OCI-M2 (cell line): ENCODE data around the gene TMEM248.
"Not testable (repeated sequence)": the region's sequence is repeated elsewhere in the genome, so short reads cannot be mapped to it uniquely, and the experiment has no call there.

ENCODE experiments used
- DNase-seq: peaks from one replicate; lab custom pipeline; 2025; ENCODE audit not compliant: unreplicated experiment; lab: John Stamatoyannopoulos, UW

The TMEM248 gene

DNA sequence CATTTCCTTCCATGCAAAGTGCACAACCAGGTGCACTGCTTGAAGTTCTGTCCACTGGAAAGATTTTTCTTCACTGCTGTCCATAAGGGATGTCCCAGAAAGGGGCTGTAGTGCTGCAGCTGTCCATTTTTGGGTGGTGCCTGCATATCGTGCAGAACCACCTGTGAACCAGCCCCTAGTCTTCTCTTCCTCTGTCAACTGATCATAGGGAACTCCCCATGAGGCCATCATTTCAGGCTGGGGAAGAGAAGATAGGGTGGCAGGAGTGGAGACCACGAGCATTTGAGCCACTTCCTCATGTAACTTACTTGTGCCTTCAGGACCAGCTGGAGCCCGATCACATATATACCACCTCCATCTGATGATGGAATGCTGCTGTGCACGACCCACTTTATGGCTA lies 12.4 kb upstream of the TMEM248 start:
- not testable (repeated sequence) for DNase-seq

DNA sequence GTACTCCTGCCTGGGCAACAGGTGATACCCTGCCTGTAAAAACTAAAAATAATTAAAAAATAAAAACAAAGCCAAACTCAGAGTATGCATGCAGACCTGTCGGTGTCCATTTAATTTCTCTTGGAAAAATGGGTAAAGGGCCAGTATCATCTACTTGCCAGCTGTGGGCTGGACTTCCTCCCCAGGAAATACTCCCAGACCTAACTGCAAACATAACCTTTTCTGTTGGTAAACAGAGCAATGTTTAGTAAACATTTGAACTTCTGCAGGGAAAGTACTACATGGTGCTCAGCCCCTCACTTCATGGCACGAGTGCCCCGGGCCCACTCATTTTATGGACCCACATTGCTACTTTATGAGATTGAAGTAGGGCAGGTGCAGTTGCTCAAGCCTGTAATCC lies 10.2 kb upstream of the TMEM248 start:
- no peak for DNase-seq

DNA sequence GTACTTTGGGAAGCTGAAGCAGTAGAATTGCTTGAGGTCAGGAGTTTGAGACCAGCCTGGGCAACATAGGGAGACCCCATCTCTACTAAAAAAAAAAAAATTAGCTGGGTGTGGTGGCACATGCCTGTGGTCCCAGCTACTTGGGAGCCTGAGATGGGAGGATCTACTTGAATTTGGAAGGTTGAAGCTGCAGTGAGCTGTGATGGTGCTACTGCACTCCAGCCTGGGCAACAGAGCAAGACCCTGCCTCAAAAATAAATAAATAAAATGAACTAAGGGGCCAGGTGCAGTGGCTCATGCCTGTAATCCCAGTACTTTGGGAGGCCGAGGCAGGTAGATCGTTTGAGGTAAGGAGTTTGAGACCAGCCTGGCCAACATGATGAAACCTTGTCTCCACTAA lies 9.8 kb upstream of the TMEM248 start:
- DNase-seq: not testable (repeated sequence)

DNA sequence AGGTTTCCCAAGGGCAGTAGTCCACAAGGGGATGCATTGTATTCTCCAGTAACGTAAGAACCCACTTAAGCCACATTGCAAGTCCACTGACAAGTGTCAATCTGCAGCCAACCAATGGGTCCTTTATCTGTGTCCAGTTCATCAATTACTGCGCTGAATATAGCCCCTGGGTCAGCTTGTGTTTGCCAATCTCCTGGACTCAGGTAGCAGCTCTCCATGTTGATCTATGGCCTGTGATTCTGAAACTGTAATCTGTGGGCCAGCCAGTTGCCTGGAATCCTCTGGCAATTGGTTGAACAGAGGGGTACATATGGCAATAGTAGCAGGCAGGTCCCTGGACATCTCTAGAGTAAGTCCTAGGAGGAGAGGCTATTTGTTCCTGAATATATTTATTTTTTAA lies 8.8 kb upstream of the TMEM248 start:
- DNase-seq: no peak

DNA sequence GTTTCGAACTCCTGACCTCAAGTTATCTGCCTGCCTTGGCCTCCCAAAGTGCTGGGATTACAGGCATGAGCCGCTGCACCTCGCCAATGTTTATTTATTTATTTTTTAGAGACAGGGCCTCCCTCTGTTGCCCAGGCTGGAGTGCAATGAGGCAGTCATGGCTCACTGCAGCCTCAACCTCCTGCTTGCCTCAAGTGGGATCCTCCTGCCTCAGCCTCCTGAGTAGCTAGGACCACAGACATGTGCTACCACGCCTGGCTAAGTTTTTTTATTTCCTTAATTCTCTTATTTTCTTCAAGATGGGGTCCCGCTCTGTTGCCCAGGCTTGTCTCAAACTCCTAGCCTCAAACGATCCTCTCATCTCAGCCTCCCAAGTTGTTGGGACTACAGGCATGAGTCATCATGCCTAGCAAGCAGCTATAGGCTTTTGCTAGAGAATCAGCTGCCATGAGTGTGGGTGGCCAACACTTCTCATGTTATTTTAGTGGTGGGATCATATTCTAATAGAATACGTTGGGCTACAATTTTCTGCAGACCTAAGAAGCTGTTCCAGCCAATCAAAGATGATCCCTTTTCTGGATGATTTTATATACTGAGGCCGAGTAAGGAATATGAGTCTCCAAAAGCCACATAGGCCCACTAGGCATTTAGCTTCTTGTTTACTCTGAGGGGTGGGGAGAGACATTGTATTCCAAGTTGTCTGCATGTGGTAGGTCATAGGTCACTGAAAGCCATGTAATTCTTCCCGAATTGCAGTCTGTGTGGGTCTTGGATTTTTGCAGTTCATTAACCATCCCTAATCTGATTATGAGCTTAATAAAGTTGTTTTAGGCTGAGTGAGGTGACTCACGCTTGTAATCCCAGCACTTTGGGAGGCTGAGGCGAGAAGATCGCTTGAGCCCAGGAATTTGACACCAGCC lies 7.6 kb upstream of the TMEM248 start:
- DNase-seq: no peak

DNA sequence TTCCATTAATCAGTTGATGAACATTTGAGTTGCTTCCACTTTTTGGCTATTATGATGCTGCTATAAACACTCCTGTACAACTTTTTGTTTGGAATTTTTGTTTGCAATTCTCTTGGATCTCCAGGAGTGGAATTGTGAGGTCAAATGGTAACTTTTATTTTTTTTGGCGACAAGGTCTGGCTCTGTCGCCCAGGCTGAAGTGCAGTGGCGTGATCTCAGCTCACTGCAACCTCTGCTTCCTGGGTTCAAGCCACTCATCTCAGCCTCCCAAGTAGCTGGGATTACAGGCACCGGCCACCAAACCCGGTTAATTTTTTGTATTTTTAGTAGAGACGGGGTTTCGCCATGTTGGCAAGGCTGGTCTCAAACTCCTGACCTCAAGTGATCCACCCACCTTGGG lies 3.1 kb upstream of the TMEM248 start:
- DNase-seq: not testable (repeated sequence)

DNA sequence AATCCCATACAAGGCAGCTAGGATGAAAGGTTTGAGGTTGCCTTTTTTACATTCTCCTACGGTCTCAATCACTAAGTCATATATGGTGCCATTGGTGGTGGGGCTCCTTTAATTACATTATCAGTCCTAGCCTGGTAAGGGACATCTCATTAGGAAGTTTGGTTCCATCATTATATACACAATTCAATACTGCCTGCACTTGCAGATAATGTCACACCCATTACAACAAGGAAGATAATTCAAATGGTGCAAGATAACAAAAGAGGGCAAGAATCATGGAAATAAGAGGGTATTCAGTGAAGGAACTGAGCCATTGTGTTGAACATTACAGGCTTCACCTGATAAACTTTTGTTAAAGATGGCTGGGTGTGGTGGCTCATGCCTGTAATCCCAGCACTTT lies 1.7 kb upstream of the TMEM248 start:
- no peak for DNase-seq

DNA sequence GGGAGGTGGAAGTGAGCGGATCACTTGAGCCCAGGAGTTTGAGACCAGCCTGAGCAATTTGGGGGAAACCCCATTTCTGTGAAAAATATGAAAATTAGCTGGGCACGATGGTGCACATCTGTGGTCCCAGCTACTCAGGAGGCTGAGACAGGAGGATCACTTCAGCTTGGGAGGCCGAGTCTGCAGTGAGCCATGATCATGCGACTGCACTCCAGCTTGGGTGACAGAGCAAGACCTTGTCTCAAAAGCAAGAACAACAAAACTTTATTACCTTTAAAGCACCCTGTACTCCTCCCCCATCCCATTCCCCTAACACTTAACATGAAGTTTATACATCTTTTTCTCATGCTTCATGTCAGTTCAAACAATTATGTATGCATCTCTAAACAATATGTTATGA lies 1.3 kb upstream of the TMEM248 start:
- DNase-seq: no peak

DNA sequence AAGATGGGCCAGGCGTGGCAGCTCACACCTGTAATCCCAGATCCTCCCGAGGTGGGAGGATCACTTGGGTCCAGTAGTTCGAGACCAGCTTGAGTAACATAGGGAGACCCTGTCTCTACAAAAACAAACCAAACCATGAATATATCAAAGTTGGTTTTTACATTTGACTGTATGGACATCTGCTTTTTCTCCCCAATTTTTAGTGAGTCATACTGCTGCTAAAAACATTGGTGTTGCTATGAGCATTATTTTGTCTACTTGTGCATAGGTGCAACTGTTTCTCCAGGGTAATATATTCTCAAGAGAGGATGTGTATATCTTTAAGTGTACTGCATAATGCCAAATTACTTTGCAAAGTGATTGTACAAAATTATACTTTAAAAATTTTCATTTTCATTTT lies 769 bp upstream of the TMEM248 start:
- no peak for DNase-seq

DNA sequence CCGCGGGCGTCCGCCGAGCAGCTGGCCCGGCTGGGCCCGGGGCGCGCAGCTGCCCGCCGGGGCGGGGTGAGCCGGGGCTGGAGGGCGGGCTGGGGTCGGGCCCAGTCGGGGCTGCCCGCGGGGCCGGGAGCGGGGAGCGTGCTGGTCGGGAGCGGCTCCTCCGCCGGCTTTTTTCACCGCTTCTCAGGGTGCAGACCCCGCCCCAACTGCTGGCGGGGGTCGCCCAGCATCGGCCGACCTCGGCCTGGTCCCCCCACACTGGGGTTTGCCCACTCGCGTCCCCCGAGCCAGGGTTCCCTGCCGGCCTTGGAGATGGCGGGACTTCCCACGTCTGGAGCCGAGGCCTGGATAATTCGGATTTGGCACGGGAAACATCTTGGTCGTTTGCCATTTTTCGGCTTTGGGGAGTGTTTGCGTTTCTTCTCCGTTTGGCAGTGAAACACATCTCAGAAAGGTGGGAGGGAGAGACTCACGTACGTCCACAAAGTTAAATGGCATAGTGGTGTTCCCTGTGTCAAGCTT lies 432 bp downstream of the TMEM248 start:
- DNase-seq: no peak

DNA sequence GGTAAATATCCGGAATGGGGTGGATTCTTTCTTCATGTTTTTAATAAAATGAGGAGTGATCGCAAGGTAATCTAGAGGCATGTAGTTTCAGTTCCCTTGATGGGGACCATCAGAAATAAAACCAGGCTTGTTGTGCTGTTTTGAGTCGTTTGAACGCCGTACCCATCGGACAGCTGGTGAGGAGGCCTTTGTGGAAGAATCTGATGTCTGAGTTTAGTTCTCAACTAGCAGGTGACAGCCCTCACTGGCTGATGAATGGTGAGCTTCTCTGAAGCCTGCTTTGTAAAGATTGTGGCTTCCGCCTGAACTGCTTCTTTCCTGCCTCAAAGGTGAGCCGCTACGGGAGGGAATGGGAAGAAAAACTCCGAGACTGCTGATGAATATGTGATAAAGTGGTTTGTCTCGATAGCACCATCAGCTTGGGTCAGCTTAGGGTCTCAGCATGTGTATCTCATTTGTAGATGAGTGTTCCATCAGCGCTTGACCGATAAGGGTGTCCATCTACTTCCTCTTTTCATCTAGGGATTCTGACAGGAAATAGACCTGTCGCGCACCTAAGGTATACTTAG lies 977 bp downstream of the TMEM248 start:
- no peak for DNase-seq

DNA sequence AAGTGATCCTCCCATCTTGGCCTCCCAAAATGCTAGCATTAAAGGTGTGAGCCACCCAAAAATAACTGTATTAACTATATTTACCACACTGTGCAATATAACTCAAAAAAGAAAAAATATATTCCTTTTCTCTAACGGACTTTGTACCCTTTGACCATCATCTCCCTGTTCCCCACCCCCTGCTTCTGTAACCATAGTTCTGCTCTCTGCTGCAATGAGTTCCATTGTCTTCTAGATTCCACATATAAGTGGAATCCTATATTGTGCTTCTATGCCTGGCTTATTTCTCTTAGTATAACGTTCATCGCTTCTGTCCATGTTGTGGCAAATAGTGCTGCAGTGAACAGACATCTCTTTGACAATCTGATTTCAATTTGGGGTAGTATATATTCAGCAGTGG lies 4.2 kb downstream of the TMEM248 start:
- no peak for DNase-seq

DNA sequence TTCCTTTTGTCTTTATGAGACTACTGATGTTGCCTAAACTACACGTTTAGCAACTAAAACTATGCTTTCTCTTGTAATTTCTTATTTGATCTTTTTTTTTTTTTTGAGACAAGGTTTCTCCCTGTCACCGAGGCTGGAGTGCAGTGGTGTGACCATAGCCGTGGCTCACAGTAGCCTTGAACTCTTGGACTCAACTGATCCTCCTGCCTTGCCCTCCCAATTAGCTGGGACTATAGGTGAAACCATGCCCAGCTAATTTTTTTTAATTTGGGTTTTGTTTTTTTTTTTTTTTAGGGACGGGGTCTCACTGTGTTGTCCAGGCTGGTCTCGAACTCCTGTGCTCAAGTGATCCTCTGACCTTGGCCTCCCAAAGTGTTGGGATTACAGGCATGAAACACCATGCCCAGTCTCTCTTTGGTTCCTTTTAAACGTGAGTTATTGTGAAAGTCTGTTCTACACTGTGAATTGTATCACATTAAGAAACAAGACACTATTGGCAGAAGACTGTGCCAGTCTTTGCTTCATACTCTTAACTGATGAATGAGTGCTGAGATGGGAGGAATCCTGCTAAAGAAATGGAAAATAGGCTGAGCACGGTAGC lies 6.4 kb downstream of the TMEM248 start:
- DNase-seq: no peak

DNA sequence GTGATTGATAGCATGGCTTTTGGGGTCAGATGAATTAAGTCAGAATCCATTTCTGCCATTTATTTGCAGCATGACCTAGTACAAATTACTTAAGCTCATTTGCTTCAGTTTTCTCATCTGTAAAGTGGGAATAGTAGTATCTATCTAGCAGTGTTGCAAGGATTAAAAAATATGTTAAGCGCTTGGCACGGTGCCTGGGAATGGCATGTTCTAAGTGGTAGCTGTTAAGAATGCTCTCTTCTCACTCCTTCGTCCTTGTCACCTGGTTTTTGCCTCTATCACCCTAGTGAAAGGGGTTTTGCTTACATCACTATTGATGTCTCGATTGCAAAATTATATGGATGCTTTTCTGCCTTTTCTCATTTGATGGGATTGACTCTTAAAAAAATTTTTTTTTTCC lies 7.4 kb downstream of the TMEM248 start:
- DNase-seq: no peak

DNA sequence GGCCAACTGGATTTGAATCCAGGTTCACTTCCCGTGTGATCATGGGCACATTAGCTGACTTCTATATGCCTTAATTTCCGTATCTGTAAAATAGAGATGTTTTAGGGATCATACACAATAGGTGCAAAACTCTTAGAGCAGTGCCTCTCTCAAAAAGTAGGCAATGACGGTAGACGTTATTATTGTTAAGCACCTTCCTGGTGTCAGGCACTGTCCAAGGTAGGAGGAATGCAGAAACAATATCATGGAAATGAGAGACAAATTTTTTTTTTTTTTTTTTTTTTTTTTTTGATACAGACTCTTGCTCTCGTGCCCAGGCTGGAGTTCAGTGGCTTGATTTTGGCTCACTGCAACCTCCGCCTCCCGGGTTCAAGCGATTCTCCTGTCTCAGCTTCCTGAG lies 8.1 kb downstream of the TMEM248 start:
- DNase-seq: no peak

DNA sequence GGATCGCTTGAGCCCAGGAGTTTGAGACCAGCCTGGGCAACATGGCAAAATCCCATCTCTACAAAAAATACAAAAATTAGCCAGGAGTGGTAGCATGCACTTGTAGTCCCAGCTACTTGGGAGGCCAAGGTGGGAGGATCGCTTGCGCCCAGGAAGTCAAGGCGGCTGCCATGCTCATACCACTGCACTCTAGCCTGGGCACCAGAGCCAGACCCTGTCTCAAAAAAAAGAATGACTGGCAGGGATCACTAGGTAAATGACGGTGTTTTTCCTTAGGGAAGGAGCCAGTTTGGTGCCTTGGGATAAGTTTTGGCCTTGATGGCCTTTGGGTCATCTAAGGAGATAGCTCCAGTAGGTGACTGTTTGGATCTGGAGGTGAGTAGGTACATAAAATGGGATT lies 8.9 kb downstream of the TMEM248 start:
- no peak for DNase-seq

DNA sequence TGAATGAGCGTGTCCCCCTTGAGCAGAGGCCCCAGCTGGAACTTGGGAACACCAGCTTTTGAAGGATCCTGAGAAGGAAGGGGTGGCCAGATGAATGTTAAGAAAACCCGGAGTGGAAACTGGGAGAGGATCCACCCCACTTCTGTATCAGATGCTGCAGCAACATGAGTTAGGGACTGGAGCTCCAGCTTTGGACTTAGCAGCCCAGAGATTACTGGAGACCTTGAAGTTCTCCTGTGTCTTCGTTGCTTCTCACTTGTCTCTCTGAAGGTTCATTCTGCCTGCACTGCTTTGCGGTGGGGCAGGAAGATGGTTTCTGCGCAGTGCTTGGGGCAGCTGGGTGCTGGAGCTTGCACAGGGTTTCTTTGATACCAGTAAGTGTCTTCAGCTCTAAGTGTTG lies 9.3 kb downstream of the TMEM248 start:
- no peak for DNase-seq

DNA sequence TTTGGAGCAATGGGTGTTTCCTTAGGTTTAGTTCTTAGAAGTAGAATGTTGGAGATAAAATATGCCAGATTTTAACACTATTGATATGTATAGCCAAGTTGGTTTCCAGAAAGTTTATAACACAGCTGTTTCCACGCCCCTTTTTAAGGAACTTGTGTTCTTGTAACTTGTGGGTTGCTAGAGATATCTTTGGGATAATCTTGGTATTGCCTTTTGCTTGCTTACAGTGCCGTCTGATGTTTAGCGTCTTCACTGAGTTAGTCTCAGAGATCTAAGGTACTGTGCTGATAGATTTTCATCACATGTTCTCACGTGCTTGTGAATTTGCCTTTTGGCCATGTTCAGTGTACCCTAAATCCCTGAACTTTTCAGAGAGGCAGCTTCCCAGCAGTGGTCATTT lies 12.4 kb downstream of the TMEM248 start:
- no peak for DNase-seq

DNA sequence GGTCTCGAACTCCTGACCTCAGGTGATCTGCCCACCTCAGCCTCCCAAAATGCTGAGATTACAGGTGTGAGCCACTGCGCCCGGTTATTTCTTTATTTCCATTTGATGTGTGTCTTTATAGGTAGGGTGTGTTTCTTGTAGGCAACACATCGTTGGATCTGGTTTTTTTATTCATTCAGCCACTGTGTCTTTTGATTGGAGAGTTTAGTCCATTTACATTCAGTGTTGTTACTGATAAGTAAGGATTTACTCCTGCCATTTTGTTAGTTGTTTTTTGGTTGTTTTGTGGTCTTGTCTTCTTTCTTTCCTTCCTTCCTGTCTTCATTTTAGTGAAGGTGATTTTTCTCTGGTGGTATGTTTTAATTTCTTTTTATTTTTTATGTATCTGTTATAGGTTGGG lies 16.9 kb downstream of the TMEM248 start:
- DNase-seq: no peak

DNA sequence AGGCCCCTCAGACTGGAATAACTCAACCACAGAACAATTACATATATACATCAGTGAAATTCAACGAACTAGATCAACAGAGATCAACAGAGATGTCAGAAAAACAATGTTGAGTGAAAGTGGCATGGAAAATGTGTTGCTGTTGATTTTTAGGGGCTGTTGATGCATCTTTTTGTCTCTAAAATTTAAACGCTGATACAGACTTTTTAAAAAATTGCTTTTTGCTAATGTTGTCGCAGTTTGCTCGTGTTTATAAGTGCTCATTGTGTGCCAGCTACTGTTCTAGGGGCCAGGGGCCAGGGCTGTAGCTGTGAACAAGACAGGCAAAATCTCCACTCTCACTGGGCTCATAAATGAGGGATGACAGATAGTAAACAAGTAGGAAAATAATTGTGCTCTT lies 18.3 kb downstream of the TMEM248 start:
- DNase-seq: no peak

DNA sequence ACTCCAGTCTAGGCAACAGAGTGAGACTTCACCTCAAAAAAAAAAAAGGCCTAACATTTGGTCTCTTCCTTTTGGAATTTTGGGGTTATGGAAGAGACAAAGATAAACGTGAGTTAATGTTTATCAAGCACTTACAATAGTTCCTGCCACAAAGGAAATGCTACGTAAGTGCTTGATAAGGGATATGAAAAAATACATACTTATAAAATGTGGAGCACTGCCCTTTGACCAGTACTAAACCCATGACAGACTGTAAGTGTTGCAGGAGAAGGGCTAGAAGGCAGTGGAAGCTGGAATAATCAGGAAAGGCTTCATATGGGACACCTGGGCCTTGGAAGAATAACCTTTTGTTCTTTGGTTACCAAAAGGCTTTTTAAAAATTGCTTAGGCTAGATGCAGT lies 25.5 kb downstream of the TMEM248 start:
- no peak for DNase-seq

DNA sequence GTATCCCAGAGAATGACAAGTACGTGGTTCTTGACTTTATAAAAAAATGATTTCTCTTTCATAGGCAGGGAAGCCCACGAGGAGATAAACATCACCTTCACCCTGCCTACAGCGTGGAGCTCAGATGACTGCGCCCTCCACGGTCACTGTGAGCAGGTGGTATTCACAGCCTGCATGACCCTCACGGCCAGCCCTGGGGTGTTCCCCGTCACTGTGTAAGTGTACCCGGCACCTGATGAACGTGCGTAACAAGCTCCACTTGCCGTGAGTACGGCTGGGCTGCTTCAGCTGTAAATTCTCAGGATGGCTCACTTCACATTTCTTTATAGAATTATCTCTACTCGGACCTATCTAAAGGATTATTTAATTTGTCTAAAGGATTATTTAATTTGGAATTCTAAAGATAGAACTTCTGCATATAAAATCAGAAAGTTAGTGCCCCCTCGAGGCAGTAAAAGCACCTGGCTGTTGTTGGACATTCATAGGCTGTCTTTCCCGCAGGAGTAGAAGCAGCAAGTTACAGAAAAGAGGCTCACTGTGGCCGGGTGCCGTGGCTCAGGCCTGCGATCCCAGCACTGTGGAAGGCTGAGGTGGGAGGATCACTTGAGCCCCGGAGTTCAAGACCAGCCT lies 27.6 kb downstream of the TMEM248 start:
- DNase-seq: no peak
